Body of pancreas (tissue), 4 donors: ENCODE results near the gene BTNL9.

Experiments used
- POLR2A ChIP-seq, 3 donors: fragments of 450-650 bp; IDR thresholded peaks; one replicate each; pipeline ENCODE4 v1.6.1; 2016; ENCODE audit warnings: antibody characterized with exemption in 3 of 3, mild to moderate bottlenecking in 2 of 3
- TF ChIP-seq, protein P1 (sequence below), 7 experiments: fragments of 450-650 bp in 4 of 7; fragments of 200-600 bp in 3 of 7; sonication (generic) in 3 of 7; IDR thresholded peaks; one replicate each; pipeline ENCODE4 v1.5.1; 2016 to 2019; ENCODE audit warnings: antibody characterized with exemption in 7 of 7

DNA sequence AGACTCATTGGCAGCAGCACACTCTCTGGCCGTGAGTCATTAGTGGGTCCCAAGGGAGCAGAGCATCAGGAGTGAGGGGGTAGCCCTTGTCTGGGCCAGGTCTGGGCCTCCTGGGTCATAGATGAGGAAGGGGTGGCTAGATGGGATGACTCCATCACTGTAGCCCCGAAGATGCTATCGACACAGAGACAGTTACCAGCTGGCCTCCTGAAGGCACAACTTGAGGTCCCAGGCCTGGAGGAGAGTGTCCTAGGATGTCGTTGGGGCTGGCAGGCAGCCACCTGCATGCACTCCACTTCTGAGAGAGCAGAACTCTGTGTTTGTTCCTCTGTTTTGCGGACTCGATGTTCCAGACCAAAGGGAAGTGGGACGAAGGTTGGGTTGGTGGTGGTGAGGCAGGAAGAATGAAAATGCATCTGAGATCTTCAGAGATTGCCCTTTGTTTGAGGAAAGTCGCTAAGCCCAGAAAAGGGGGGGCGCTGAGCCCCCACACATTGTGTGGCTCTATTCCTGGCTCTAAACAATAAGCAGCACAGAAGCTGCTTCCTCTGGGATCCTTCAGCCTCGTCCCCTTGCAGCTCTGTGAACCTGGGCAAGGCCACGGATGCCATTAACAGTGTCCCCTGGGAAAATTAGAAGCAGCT lies 4.7 kb downstream of the BTNL9 start:
- TF ChIP-seq, protein P1, sequence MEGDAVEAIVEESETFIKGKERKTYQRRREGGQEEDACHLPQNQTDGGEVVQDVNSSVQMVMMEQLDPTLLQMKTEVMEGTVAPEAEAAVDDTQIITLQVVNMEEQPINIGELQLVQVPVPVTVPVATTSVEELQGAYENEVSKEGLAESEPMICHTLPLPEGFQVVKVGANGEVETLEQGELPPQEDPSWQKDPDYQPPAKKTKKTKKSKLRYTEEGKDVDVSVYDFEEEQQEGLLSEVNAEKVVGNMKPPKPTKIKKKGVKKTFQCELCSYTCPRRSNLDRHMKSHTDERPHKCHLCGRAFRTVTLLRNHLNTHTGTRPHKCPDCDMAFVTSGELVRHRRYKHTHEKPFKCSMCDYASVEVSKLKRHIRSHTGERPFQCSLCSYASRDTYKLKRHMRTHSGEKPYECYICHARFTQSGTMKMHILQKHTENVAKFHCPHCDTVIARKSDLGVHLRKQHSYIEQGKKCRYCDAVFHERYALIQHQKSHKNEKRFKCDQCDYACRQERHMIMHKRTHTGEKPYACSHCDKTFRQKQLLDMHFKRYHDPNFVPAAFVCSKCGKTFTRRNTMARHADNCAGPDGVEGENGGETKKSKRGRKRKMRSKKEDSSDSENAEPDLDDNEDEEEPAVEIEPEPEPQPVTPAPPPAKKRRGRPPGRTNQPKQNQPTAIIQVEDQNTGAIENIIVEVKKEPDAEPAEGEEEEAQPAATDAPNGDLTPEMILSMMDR (IDR thresholded peaks at IDR 0.05) = no peak
- no peak for TF ChIP-seq POLR2A (IDR thresholded peaks at IDR 0.05)
